GM23338 (cell line): Measurements from ENCODE around the gene KIAA1614. TPM values are rescaled to one million over a fixed set of nuclear protein-coding genes. Genes with fewer than 3 reads are reported as not detected.

Experiments
- ATAC-seq: fragments of 200-7000 bp; cut with Tn5 transposase; 3 replicates; pipeline ENCODE4 v1.9.1; 2020
- DNase-seq: peaks from one replicate; pipeline ENCODE4 v3.0.0-alpha.2; 2015; ENCODE audit warnings: low spot score
- H2AFZ ChIP-seq: fragments of 200-600 bp; sonication (generic); 2 replicates; pipeline ENCODE4 v1.8.0; 2016; ENCODE audit warnings: antibody characterized with exemption, mild to moderate bottlenecking, moderate library complexity
- H3F3A ChIP-seq: fragments of 200-600 bp; sonication (generic); replicated peaks from 2 replicates; pipeline ENCODE4 v1.8.0; 2017; ENCODE audit warnings: antibody characterized with exemption, mixed run types, low read depth
- H3K27ac ChIP-seq: fragments of 200-600 bp; sonication (generic); 2 replicates; pipeline ENCODE4 v1.6.1; 2016; ENCODE audit warnings: low read depth
- H3K27me3 ChIP-seq: fragments of 200-600 bp; sonication (generic); 2 replicates; pipeline ENCODE4 v1.8.0; 2016; ENCODE audit warnings: mild to moderate bottlenecking, mixed run types, moderate library complexity; ENCODE audit not compliant: insufficient read depth
- H3K36me3 ChIP-seq: fragments of 200-600 bp; sonication (generic); 2 replicates; pipeline ENCODE4 v1.8.0; 2016; ENCODE audit warnings: mild to moderate bottlenecking; ENCODE audit not compliant: insufficient read depth
- H3K4me1 ChIP-seq: fragments of 200-600 bp; sonication (generic); 2 replicates; pipeline ENCODE4 v1.8.0; 2016; ENCODE audit warnings: mild to moderate bottlenecking, moderate library complexity; ENCODE audit not compliant: insufficient read depth
- H3K4me2 ChIP-seq: fragments of 200-600 bp; sonication (generic); 2 replicates; pipeline ENCODE4 v1.7.1; 2017; ENCODE audit warnings: mixed run types
- H3K4me3 ChIP-seq: fragments of 200-600 bp; sonication (generic); 2 replicates; pipeline ENCODE4 v1.6.1; 2016; ENCODE audit warnings: mixed run types
- H3K79me2 ChIP-seq: fragments of 200-600 bp; sonication (generic); replicated peaks from 2 replicates; pipeline ENCODE4 v1.8.0; 2017; ENCODE audit warnings: mild to moderate bottlenecking; ENCODE audit not compliant: insufficient read depth
- H3K9me2 ChIP-seq: fragments of 200-600 bp; sonication (generic); 2 replicates; pipeline ENCODE4 v1.8.0; 2017; ENCODE audit not compliant: insufficient read depth
- H4K20me1 ChIP-seq: fragments of 200-600 bp; sonication (generic); replicated peaks from 2 replicates; pipeline ENCODE4 v1.8.0; 2017; ENCODE audit warnings: mild to moderate bottlenecking; ENCODE audit not compliant: insufficient read depth
- H3K27ac Mint-ChIP-seq: 2 replicates; pipeline ENCODE4 v1.8.0; 2020; ENCODE audit warnings: inconsistent platforms, mild to moderate bottlenecking, moderate library complexity, mixed read lengths
- H3K27me3 Mint-ChIP-seq: 3 replicates; pipeline ENCODE4 v1.8.0; 2022; ENCODE audit warnings: low read depth, mild to moderate bottlenecking, moderate library complexity, mixed read lengths, inconsistent platforms; ENCODE audit not compliant: insufficient read depth, poor library complexity
- H3K36me3 Mint-ChIP-seq: 3 replicates; pipeline ENCODE4 v1.8.0; 2021; ENCODE audit warnings: low read depth, mild to moderate bottlenecking, inconsistent platforms, moderate library complexity, mixed read lengths
- H3K4me1 Mint-ChIP-seq: 3 replicates; pipeline ENCODE4 v1.8.0; 2020; ENCODE audit warnings: mild to moderate bottlenecking, inconsistent platforms, mixed read lengths
- H3K4me3 Mint-ChIP-seq: 3 replicates; pipeline ENCODE4 v1.8.0; 2021; ENCODE audit warnings: moderate library complexity, mild to moderate bottlenecking, inconsistent platforms, mixed read lengths
- H3K9me3 Mint-ChIP-seq: 3 replicates; pipeline ENCODE4 v1.8.0; 2020; ENCODE audit warnings: moderate library complexity, mild to moderate bottlenecking, inconsistent platforms, mixed read lengths
- EZH2 ChIP-seq: fragments of 200-600 bp; sonication (generic); IDR thresholded peaks from one replicate; pipeline ENCODE4 v1.8.0; 2017; ENCODE audit warnings: antibody characterized with exemption, mild to moderate bottlenecking, low read depth; ENCODE audit not compliant: unreplicated experiment
- EZH2phosphoT487 ChIP-seq: fragments of 200-600 bp; sonication (generic); IDR thresholded peaks from one replicate; pipeline ENCODE4 v1.8.1; 2018; ENCODE audit warnings: antibody characterized with exemption; ENCODE audit not compliant: unreplicated experiment
- POLR2AphosphoS5 ChIP-seq: IDR thresholded peaks from 2 replicates; pipeline ENCODE4 v1.6.1; 2016; ENCODE audit warnings: antibody characterized with exemption, low read depth
- polyA plus RNA-seq: library from polyadenylated mRNA; unstranded; fragments of >200 nt; fragmentation: Nextera tagmentation; extraction: Ambion mirVana; gene quantifications from 2 replicates; pipeline ENCODE4 v1.2.1, GENCODE V29; 2016
- total RNA-seq: library from RNA; depleted of rRNA; stranded (reverse); fragments of >200 nt; shearing (Covaris generic); gene quantifications from 2 replicates; pipeline ENCODE4 v1.2.3, GENCODE V29; 2014
- TF ChIP-seq, protein P1 (sequence below): fragments of 250-450 bp; sonication (Bioruptor Pico); IDR thresholded peaks from 2 replicates; pipeline ENCODE4 v1.5.0; 2020; ENCODE audit warnings: mild to moderate bottlenecking, moderate library complexity
- TF ChIP-seq, protein P2 (sequence below): IDR thresholded peaks from 2 replicates; pipeline ENCODE4 v1.6.1; 2016; ENCODE audit warnings: antibody characterized with exemption
- TF ChIP-seq, protein P3 (sequence below), 2 experiments: fragments of 200-600 bp in 1 of 2; sonication (generic) in 1 of 2; conservative IDR thresholded peaks; 2 replicates each; pipeline versions ENCODE4 v1.5.1 to v1.6.1; 2016 to 2017; ENCODE audit warnings: antibody characterized with exemption in 2 of 2, low read depth in 2 of 2, mild to moderate bottlenecking in 2 of 2, moderate library complexity in 1 of 2

Gene KIAA1614
- total and polyA plus RNA-seq, 2 experiments from 2014 or later: 1.1 to 1.8 TPM

DNA sequence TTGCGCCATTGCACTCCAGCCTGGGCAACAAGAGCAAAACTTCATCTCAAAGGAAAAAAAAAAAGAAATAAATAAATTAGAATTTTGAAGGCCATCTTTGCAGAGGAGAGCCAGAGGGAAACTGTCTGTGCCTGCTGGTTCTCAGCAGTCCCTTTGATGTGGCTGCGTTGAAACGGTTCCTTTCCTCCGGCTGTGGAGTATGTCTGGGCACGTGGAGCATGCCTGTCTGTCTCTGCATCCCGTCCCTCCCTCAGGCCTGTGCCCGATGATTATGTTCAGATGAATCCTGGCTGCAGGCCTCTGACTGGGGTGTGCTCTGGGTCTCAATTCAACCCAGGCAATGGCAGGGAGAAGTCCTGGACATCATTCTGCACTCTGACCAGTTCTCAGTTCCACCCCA, 33.4 kb downstream of the KIAA1614 start (continued):
- TF ChIP-seq, protein P1, sequence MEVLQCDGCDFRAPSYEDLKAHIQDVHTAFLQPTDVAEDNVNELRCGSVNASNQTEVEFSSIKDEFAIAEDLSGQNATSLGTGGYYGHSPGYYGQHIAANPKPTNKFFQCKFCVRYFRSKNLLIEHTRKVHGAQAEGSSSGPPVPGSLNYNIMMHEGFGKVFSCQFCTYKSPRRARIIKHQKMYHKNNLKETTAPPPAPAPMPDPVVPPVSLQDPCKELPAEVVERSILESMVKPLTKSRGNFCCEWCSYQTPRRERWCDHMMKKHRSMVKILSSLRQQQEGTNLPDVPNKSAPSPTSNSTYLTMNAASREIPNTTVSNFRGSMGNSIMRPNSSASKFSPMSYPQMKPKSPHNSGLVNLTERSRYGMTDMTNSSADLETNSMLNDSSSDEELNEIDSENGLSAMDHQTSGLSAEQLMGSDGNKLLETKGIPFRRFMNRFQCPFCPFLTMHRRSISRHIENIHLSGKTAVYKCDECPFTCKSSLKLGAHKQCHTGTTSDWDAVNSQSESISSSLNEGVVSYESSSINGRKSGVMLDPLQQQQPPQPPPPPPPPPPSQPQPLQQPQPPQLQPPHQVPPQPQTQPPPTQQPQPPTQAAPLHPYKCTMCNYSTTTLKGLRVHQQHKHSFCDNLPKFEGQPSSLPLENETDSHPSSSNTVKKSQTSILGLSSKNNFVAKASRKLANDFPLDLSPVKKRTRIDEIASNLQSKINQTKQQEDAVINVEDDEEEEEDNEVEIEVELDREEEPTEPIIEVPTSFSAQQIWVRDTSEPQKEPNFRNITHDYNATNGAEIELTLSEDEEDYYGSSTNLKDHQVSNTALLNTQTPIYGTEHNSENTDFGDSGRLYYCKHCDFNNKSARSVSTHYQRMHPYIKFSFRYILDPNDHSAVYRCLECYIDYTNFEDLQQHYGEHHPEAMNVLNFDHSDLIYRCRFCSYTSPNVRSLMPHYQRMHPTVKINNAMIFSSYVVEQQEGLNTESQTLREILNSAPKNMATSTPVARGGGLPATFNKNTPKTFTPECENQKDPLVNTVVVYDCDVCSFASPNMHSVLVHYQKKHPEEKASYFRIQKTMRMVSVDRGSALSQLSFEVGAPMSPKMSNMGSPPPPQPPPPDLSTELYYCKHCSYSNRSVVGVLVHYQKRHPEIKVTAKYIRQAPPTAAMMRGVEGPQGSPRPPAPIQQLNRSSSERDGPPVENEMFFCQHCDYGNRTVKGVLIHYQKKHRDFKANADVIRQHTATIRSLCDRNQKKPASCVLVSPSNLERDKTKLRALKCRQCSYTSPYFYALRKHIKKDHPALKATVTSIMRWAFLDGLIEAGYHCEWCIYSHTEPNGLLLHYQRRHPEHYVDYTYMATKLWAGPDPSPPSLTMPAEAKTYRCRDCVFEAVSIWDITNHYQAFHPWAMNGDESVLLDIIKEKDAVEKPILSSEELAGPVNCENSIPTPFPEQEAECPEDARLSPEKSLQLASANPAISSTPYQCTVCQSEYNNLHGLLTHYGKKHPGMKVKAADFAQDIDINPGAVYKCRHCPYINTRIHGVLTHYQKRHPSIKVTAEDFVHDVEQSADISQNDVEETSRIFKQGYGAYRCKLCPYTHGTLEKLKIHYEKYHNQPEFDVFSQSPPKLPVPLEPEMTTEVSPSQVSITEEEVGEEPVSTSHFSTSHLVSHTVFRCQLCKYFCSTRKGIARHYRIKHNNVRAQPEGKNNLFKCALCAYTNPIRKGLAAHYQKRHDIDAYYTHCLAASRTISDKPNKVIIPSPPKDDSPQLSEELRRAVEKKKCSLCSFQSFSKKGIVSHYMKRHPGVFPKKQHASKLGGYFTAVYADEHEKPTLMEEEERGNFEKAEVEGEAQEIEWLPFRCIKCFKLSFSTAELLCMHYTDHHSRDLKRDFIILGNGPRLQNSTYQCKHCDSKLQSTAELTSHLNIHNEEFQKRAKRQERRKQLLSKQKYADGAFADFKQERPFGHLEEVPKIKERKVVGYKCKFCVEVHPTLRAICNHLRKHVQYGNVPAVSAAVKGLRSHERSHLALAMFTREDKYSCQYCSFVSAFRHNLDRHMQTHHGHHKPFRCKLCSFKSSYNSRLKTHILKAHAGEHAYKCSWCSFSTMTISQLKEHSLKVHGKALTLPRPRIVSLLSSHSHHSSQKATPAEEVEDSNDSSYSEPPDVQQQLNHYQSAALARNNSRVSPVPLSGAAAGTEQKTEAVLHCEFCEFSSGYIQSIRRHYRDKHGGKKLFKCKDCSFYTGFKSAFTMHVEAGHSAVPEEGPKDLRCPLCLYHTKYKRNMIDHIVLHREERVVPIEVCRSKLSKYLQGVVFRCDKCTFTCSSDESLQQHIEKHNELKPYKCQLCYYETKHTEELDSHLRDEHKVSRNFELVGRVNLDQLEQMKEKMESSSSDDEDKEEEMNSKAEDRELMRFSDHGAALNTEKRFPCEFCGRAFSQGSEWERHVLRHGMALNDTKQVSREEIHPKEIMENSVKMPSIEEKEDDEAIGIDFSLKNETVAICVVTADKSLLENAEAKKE (CRISPR knock-in tag): no peak
- TF ChIP-seq, protein P2, sequence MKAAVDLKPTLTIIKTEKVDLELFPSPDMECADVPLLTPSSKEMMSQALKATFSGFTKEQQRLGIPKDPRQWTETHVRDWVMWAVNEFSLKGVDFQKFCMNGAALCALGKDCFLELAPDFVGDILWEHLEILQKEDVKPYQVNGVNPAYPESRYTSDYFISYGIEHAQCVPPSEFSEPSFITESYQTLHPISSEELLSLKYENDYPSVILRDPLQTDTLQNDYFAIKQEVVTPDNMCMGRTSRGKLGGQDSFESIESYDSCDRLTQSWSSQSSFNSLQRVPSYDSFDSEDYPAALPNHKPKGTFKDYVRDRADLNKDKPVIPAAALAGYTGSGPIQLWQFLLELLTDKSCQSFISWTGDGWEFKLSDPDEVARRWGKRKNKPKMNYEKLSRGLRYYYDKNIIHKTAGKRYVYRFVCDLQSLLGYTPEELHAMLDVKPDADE: no peak
- no peak for TF ChIP-seq EZH2phosphoT487
- no peak for TF ChIP-seq EZH2

DNA sequence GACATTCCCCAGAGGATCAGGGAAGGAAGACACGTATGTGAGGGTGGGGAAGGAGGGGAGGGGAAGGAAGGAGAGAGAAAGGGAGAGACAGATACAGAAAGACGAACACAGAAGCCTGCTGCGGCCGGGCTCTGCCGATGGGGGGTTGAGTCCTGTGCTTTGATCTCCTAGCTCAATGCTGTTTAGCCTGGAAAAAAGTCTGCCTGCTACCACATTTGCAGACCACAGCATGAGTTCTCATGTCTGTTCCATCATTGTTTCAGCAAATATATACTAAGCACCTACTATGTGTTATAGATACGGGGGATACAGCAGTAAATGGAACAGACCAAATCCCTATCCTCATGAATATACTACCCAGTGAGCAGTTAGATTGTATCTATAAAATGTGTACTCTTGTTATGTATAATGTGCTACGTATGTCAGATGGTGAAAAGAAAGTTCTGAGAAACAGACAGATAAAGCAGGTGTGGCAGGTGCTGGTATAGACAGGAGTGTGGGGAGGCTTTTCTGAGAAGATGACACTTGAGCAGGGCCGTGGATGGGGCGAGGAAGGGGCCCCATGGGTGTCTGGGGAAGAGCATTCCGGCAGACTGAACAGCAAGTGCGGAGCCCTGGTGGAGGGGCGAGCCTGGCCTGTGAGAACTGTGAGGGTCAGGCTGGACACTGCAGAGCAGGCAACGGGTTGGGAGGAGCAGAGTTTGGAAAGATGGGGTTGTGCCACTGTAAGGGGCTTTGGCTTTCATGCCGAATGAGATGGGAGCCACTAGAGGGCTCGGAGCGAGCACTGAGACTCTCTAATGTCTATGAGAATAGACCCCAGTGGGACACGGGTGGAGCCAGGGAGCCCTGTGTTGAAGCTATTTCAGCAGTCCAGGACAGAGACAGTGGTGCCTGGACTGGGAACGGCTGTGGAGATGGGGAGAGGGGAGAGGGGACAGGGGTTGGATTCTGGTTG, 34.1 kb downstream of the KIAA1614 start:
- DNase-seq: peak; percentile 36
- peak; percentile 58 for ATAC-seq
- no peak overlapping the region for H3K27ac Mint-ChIP-seq

More for the DNA sequence above, 34.1 kb downstream of the KIAA1614 start:
- TF ChIP-seq, protein P3, sequence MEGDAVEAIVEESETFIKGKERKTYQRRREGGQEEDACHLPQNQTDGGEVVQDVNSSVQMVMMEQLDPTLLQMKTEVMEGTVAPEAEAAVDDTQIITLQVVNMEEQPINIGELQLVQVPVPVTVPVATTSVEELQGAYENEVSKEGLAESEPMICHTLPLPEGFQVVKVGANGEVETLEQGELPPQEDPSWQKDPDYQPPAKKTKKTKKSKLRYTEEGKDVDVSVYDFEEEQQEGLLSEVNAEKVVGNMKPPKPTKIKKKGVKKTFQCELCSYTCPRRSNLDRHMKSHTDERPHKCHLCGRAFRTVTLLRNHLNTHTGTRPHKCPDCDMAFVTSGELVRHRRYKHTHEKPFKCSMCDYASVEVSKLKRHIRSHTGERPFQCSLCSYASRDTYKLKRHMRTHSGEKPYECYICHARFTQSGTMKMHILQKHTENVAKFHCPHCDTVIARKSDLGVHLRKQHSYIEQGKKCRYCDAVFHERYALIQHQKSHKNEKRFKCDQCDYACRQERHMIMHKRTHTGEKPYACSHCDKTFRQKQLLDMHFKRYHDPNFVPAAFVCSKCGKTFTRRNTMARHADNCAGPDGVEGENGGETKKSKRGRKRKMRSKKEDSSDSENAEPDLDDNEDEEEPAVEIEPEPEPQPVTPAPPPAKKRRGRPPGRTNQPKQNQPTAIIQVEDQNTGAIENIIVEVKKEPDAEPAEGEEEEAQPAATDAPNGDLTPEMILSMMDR (conservative IDR thresholded peaks at IDR 0.05; ENCODE audit: low read depth in 2 of 2): peak; percentile 24 to 48; a peak in 3 of 4 replicates
- TF ChIP-seq EZH2phosphoT487 (no peak), POLR2AphosphoS5 (no peak)
- Histone ChIP-seq H2AFZ (no peak overlapping the region), H3K79me2 (no peaks in the 10 kb centered on the region), H3K36me3 (no peaks in the 10 kb centered on the region), H3K4me1 (no peaks in the 10 kb centered on the region; the same call in none of the 2 replicates), H4K20me1 (no peaks in the 10 kb centered on the region), H3K4me2 (no peak overlapping the region), H3K27ac (no peak overlapping the region), H3K4me3 (no peak overlapping the region), H3K9me2 (no peaks in the 10 kb centered on the region), H3K27me3 (no peaks in the 10 kb centered on the region), H3F3A (no peaks in the 10 kb centered on the region)
- Mint-ChIP-seq H3K4me1 (peaks cover 19% of the 10 kb centered on the region), H3K9me3 (no peaks in the 10 kb centered on the region), H3K4me3 (no peak overlapping the region; the same call in 2 of the 3 replicates), H3K27me3 (peaks cover 12% of the 10 kb centered on the region), H3K36me3 (peaks cover 6% of the 10 kb centered on the region; the same call in 2 of the 3 replicates)
